Trophoblast cell (in vitro differentiated cells and primary cell): ENCODE data around the gene PSMC3IP.

Experiments
- DNase-seq, 2 donors: peaks; one replicate each; pipeline ENCODE4 v3.0.0-alpha.2; 2016
- H2AFZ ChIP-seq: 2 replicates; pipeline ENCODE4 v1.6.1; 2013; ENCODE audit warnings: low read length, moderate library complexity, mild to moderate bottlenecking; ENCODE audit not compliant: insufficient read depth, poor library complexity
- H2AK5ac ChIP-seq: 2 replicates; pipeline ENCODE4 v1.6.1; 2013; ENCODE audit warnings: mild to moderate bottlenecking, low read length
- H2BK120ac ChIP-seq: 2 replicates; pipeline ENCODE4 v1.6.1; 2013; ENCODE audit warnings: low read length, mild to moderate bottlenecking, moderate library complexity; ENCODE audit not compliant: insufficient read depth, poor library complexity
- H2BK12ac ChIP-seq: 2 replicates; pipeline ENCODE4 v1.6.1; 2013; ENCODE audit warnings: mild to moderate bottlenecking, low read length, moderate library complexity
- H2BK5ac ChIP-seq: 2 replicates; pipeline ENCODE4 v1.6.1; 2013; ENCODE audit warnings: low read length, low read depth, moderate library complexity, mild to moderate bottlenecking; ENCODE audit not compliant: poor library complexity
- H3K14ac ChIP-seq: 2 replicates; pipeline ENCODE4 v1.6.1; 2013; ENCODE audit warnings: mild to moderate bottlenecking, low read length
- H3K18ac ChIP-seq: 2 replicates; pipeline ENCODE4 v1.6.1; 2013; ENCODE audit warnings: mild to moderate bottlenecking, low read length
- H3K23ac ChIP-seq: 2 replicates; pipeline ENCODE4 v1.6.1; 2013; ENCODE audit warnings: low read length
- H3K27ac ChIP-seq: 2 replicates; pipeline ENCODE4 v1.5.1; 2013; ENCODE audit warnings: low read depth, mild to moderate bottlenecking, inconsistent platforms, low read length, moderate library complexity
- H3K27me3 ChIP-seq: 2 replicates; pipeline ENCODE4 v1.6.1; 2013; ENCODE audit warnings: inconsistent platforms, mild to moderate bottlenecking, low read length, moderate library complexity; ENCODE audit not compliant: insufficient read depth
- H3K36me3 ChIP-seq, 2 experiments: 1 replicate in 1 of 2; 2 replicates in 1 of 2; pipeline ENCODE4 v1.6.1; 2013; ENCODE audit warnings: low read length in 2 of 2, mild to moderate bottlenecking in 2 of 2, moderate library complexity in 1 of 2; ENCODE audit not compliant: insufficient read depth in 2 of 2, control insufficient read depth in 1 of 2
- H3K4ac ChIP-seq: 2 replicates; pipeline ENCODE4 v1.6.1; 2013; ENCODE audit warnings: low read depth, mild to moderate bottlenecking, low read length, moderate library complexity
- H3K4me1 ChIP-seq, 2 experiments: 1 replicate in 1 of 2; 2 replicates in 1 of 2; pipeline ENCODE4 v1.6.1; 2013; ENCODE audit warnings: low read length in 2 of 2, mild to moderate bottlenecking in 2 of 2, moderate library complexity in 1 of 2; ENCODE audit not compliant: insufficient read depth in 2 of 2, control insufficient read depth in 1 of 2
- H3K4me2 ChIP-seq: 2 replicates; pipeline ENCODE4 v1.6.1; 2013; ENCODE audit warnings: inconsistent platforms, mild to moderate bottlenecking, low read length, moderate library complexity
- H3K4me3 ChIP-seq: 2 replicates; pipeline ENCODE4 v1.5.1; 2013; ENCODE audit warnings: mild to moderate bottlenecking, low read depth, low read length, inconsistent platforms
- H3K79me1 ChIP-seq: one replicate; pipeline ENCODE4 v1.6.1; 2013; ENCODE audit warnings: low read length
- H3K79me2 ChIP-seq: 2 replicates; pipeline ENCODE4 v1.6.1; 2013; ENCODE audit warnings: low read length, mild to moderate bottlenecking; ENCODE audit not compliant: control insufficient read depth, insufficient read depth, poor library complexity
- H3K9ac ChIP-seq: 2 replicates; pipeline ENCODE4 v1.6.1; 2013; ENCODE audit warnings: mild to moderate bottlenecking, low read length
- H3K9me3 ChIP-seq: 2 replicates; pipeline ENCODE4 v1.6.1; 2013; ENCODE audit warnings: low read depth, mild to moderate bottlenecking, control low read depth, inconsistent platforms, low read length; ENCODE audit not compliant: insufficient read depth
- H4K12ac ChIP-seq: 2 replicates; pipeline ENCODE4 v1.6.1; 2013; ENCODE audit warnings: low read depth, mild to moderate bottlenecking, low read length, moderate library complexity
- H4K8ac ChIP-seq: 2 replicates; pipeline ENCODE4 v1.6.1; 2013; ENCODE audit warnings: low read depth, mild to moderate bottlenecking, low read length, moderate library complexity
- H4K91ac ChIP-seq: one replicate; pipeline ENCODE4 v1.6.1; 2013; ENCODE audit warnings: low read depth, mild to moderate bottlenecking, low read length, moderate library complexity
- WGBS: extraction: QIAGEN DNeasy Blood & Tissue Kit; methylation state at CpG from one replicate; pipeline ENCODE4 v1.1.7; 2013; ENCODE audit warnings: missing lambda C conversion rate; ENCODE audit not compliant: insufficient read length, insufficient coverage; ENCODE audit errors: extremely low coverage; 5-methylcytosine and 5-hydroxymethylcytosine counted together

PSMC3IP gene

DNA sequence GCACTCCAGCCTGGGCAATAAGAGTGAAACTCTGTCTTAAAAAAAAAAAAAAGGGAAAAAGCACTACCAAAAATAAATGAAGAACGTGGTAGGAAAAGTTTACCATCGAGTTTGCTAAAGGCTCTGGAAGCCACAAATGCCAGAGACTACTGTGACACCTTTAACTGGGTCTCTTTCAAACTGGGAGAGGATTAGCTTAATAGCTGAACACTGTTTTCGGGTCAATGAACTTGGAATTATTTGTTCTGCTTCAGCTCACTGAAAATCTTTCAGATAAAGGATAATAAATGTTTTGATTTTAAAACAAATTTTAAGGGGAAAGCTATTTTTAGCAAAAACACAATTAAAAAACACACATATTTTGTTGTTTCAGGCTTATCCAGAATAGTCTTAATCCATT is 30.2 kb upstream of the PSMC3IP start:
- H3K9ac ChIP-seq, result no peak overlapping the region
- no peak overlapping the region for H2AFZ ChIP-seq
- peaks cover 8% of the 10 kb centered on the region for H3K79me1 ChIP-seq
- no peaks in the 10 kb centered on the region for H3K9me3 ChIP-seq
- H2BK12ac ChIP-seq, result no peak overlapping the region
- peaks cover 7 to 10% of the 10 kb centered on the region in 2 experiments for H3K36me3 ChIP-seq
- H4K12ac ChIP-seq, result no peak overlapping the region
- no peak overlapping the region for H4K91ac ChIP-seq
- no peak overlapping the region for H4K8ac ChIP-seq
- no CpG with 5 or more reads among the region's 3 CpGs for whole genome bisulfite sequencing
- no peak overlapping the region for H3K14ac ChIP-seq
- H3K4me3 ChIP-seq, result no peak overlapping the region
- H3K27ac ChIP-seq, result no peak overlapping the region
- no peak overlapping the region for H2BK5ac ChIP-seq
- H3K18ac ChIP-seq, result no peak overlapping the region
- H3K4me1 ChIP-seq, result peaks cover 0 to 5% of the 10 kb centered on the region in 2 experiments
- H3K27me3 ChIP-seq, result no peaks in the 10 kb centered on the region
- H3K79me2 ChIP-seq, result peaks cover 8% of the 10 kb centered on the region
- DNase-seq, result no peak
- no peak overlapping the region for H2AK5ac ChIP-seq
- H2BK120ac ChIP-seq, result no peak overlapping the region
- peak overlapping the region; percentile 66 for H3K4ac ChIP-seq
- peak overlapping the region; percentile 90 for H3K4me2 ChIP-seq
- no peak overlapping the region for H3K23ac ChIP-seq

DNA sequence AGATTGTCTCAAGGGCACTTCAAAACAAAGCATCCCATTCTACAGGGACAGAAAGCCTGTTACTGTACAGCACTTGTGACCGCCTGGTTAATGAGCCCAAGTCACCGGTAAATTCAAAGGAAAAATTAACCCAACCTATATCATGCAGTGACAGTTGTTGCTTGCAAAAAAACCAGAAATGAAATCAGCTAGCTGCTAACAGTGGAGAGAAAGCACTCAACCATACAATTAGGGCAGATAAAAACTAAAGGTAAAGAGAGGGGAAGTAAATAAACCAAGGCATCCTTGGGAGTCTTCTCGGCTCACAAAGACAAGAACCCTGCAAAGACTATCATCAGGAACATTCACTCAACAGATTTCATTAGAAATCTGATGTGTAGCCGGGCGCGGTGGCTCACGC is 25.8 kb upstream of the PSMC3IP start:
- no peak overlapping the region for H3K14ac ChIP-seq
- H3K4ac ChIP-seq, result no peak overlapping the region
- no peak overlapping the region for H3K9ac ChIP-seq
- peaks cover 0 to 5% of the 10 kb centered on the region in 2 experiments for H3K36me3 ChIP-seq
- no peak for DNase-seq
- WGBS, result no CpG with 5 or more reads among the region's 7 CpGs
- no peak overlapping the region for H2BK120ac ChIP-seq
- H3K4me2 ChIP-seq, result no peak overlapping the region
- no peak overlapping the region for H3K27ac ChIP-seq
- no peaks in the 10 kb centered on the region for H3K27me3 ChIP-seq
- H4K12ac ChIP-seq, result no peak overlapping the region
- no peak overlapping the region for H3K18ac ChIP-seq
- no peaks in the 10 kb centered on the region for H3K79me2 ChIP-seq
- no peak overlapping the region for H2BK12ac ChIP-seq
- no peak overlapping the region for H2BK5ac ChIP-seq
- no peak overlapping the region for H2AFZ ChIP-seq
- no peak overlapping the region for H4K91ac ChIP-seq
- H3K4me3 ChIP-seq, result no peak overlapping the region
- H4K8ac ChIP-seq, result no peak overlapping the region
- no peak overlapping the region for H2AK5ac ChIP-seq
- H3K9me3 ChIP-seq, result no peaks in the 10 kb centered on the region
- H3K79me1 ChIP-seq, result no peaks in the 10 kb centered on the region
- H3K23ac ChIP-seq, result no peak overlapping the region
- peaks cover 0 to 3% of the 10 kb centered on the region in 2 experiments for H3K4me1 ChIP-seq

DNA sequence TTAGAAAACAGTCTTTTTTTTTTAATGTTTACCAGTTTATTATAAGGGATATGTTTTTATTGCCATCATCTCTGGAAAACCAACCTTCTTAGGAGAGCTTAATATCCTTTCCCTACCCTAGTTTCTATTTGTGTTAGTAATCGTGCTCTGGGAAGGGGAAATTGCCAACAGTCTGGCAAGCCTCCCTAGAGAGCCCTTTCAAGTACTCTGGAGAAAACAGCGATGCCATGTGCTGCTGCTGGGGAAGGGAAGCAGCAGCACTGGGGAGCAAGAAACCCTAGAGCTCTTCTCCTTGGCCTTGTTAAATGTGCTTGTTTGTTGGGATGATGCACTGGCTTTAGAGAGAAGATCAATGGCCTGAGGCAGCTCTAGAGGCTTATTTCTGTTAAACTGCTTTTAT is 21.4 kb upstream of the PSMC3IP start:
- Histone ChIP-seq H2AK5ac (no peak overlapping the region), H3K18ac (no peak overlapping the region), H4K8ac (no peak overlapping the region), H3K14ac (no peak overlapping the region), H2AFZ (no peak overlapping the region), H2BK12ac (no peak overlapping the region), H2BK5ac (no peak overlapping the region), H4K91ac (no peak overlapping the region), H3K9ac (no peak overlapping the region), H4K12ac (no peak overlapping the region), H3K4ac (no peak overlapping the region), H3K4me3 (no peak overlapping the region), H3K4me2 (no peak overlapping the region), H3K27me3 (no peaks in the 10 kb centered on the region), H3K27ac (no peak overlapping the region), H3K9me3 (no peaks in the 10 kb centered on the region), H3K4me1 (no peaks in the 10 kb centered on the region), H3K79me2 (no peaks in the 10 kb centered on the region), H3K79me1 (no peaks in the 10 kb centered on the region), H2BK120ac (no peak overlapping the region), H3K36me3 (peaks cover 0 to 5% of the 10 kb centered on the region in 2 experiments), H3K23ac (no peak overlapping the region)
- DNase-seq, result no peak
- no CpG with 5 or more reads among the region's 2 CpGs for WGBS

DNA sequence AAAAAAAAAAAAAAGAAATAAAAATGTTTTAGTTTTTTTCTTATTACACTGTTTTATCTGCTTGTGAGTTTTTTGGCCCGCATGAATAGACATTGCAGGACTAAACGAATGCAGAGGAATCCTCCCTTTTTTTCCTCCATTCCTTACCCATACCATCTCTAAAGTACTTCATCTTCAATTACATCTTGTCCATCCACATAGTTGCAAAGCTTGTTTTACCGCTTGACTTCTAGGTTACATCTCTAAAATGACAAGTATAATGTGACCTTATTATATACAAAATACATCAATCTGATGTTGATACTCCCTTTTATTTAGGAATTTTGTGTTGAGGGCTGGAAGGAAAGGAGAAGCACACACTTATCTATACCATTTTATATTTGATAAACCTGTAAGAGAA is 18.9 kb upstream of the PSMC3IP start:
- Histone ChIP-seq H3K4ac (no peak overlapping the region), H2BK5ac (no peak overlapping the region), H2BK12ac (no peak overlapping the region), H3K4me1 (no peaks in the 10 kb centered on the region), H3K14ac (no peak overlapping the region), H4K12ac (no peak overlapping the region), H2BK120ac (no peak overlapping the region), H4K91ac (no peak overlapping the region), H3K36me3 (peaks cover 4% of the 10 kb centered on the region in 2 experiments), H2AFZ (no peak overlapping the region), H3K27me3 (no peaks in the 10 kb centered on the region), H4K8ac (no peak overlapping the region), H3K9me3 (no peaks in the 10 kb centered on the region), H3K18ac (no peak overlapping the region), H2AK5ac (no peak overlapping the region), H3K4me3 (no peak overlapping the region), H3K79me1 (no peaks in the 10 kb centered on the region), H3K23ac (no peak overlapping the region), H3K9ac (no peak overlapping the region), H3K4me2 (no peak overlapping the region), H3K27ac (no peak overlapping the region), H3K79me2 (no peaks in the 10 kb centered on the region)
- no CpG with 5 or more reads among the region's 3 CpGs for WGBS
- peak in 1 of 2 donors; percentile 80 for DNase-seq
